A549 (cell line): ENCODE results near the gene GREM1. TPM values are rescaled to one million over a fixed set of nuclear protein-coding genes. Genes with fewer than 3 reads are reported as not detected.

ENCODE experiments used
- ATAC-seq, 2 experiments: fragments of 200-7000 bp in 1 of 2; fragments of >200 bp in 1 of 2; cut with Nextera tagmentation in 1 of 2; cut with Tn5 transposase in 1 of 2; 3 replicates each; pipeline versions ENCODE4 v1.8.0 to v1.9.1; 2018 to 2020; ENCODE audit warnings: mild to moderate bottlenecking in 1 of 2, moderate library complexity in 1 of 2
- CTCF ChIA-PET: fragments of 300-600 bp; sonication (Branson Sonifier 250); formaldehyde crosslinking; extraction: SDS; loops from one replicate; lab custom pipeline; 2021; ENCODE audit warnings: antibody characterized with exemption, inconsistent platforms; lab: Yijun Ruan, JAX
- POLR2A ChIA-PET: fragments of 350-600 bp; formaldehyde crosslinking; extraction: SDS; loops from one replicate; lab custom pipeline; 2021; ENCODE audit warnings: antibody characterized with exemption, inconsistent platforms; lab: Yijun Ruan, JAX
- DNase-seq, 2 experiments: peaks; one replicate each; pipeline versions ENCODE4 v3.0.0 to v3.0.0-alpha.2; 2011 to 2016; ENCODE audit warnings: low read depth in 1 of 2, low spot score in 1 of 2
- FAIRE-seq: peaks from 2 replicates; lab custom pipeline; 2011; peaks lifted over from hg19 to GRCh38; lab: Jason Lieb, UNC
- H3K27ac ChIP-seq, 2 experiments: fragments of >200 bp; sonication (Bioruptor Twin); formaldehyde crosslinking; 3 replicates each; pipeline ENCODE4 v1.5.1; 2016 to 2017
- H3K4me1 ChIP-seq: fragments of >200 bp; sonication (Bioruptor Twin); formaldehyde crosslinking; 3 replicates; pipeline ENCODE4 v1.6.1; 2016
- H3K4me2 ChIP-seq: fragments of >200 bp; sonication (Bioruptor Twin); formaldehyde crosslinking; 3 replicates; pipeline ENCODE4 v1.6.1; 2016
- H3K4me3 ChIP-seq: fragments of >200 bp; sonication (Bioruptor Twin); formaldehyde crosslinking; 3 replicates; pipeline ENCODE4 v1.5.1; 2016
- H3K9me3 ChIP-seq: fragments of >200 bp; sonication (Bioruptor Twin); formaldehyde crosslinking; 3 replicates; pipeline ENCODE4 v1.6.1; 2016
- CHD2 ChIP-seq: fragments of 150-350 bp; IDR thresholded peaks from 2 replicates; pipeline ENCODE4 v1.6.1; 2014; ENCODE audit warnings: low read length; ENCODE audit not compliant: partially characterized antibody
- EHF ChIP-seq: fragments of 250-450 bp; sonication (Bioruptor Pico); IDR thresholded peaks from 2 replicates; pipeline ENCODE4 v1.5.0; 2020; ENCODE audit warnings: mild to moderate bottlenecking
- FOSB ChIP-seq: fragments of 250-450 bp; sonication (Bioruptor Pico); IDR thresholded peaks from 2 replicates; pipeline ENCODE4 v1.5.0; 2020; ENCODE audit warnings: mild to moderate bottlenecking, moderate library complexity
- FOSL2 ChIP-seq, 2 experiments: fragments of 450-650 bp in 1 of 2; fragments of >200 bp in 1 of 2; sonication (Bioruptor Twin) in 1 of 2; formaldehyde crosslinking; IDR thresholded peaks; 2 replicates each; pipeline versions ENCODE4 v1.5.0 to v1.6.1; 2016 to 2020; ENCODE audit warnings: mild to moderate bottlenecking in 1 of 2, moderate library complexity in 1 of 2
- GATA3 ChIP-seq: IDR thresholded peaks from 2 replicates; pipeline ENCODE4 v1.6.1; 2012; ENCODE audit warnings: borderline replicate concordance
- HDAC2 ChIP-seq: fragments of 200-600 bp; sonication (generic); IDR thresholded peaks from 2 replicates; pipeline ENCODE4 v1.6.1; 2016
- HOXB13 ChIP-seq: fragments of 250-450 bp; sonication (Bioruptor Pico); IDR thresholded peaks from 2 replicates; pipeline ENCODE4 v1.5.0; 2020; ENCODE audit warnings: low read depth, mild to moderate bottlenecking, moderate library complexity
- JUNB ChIP-seq: fragments of >200 bp; sonication (Bioruptor Twin); formaldehyde crosslinking; IDR thresholded peaks from 2 replicates; pipeline ENCODE4 v1.6.1; 2016
- MAFK ChIP-seq: fragments of 450-650 bp; IDR thresholded peaks from 2 replicates; pipeline ENCODE4 v1.6.1; 2014; ENCODE audit not compliant: partially characterized antibody
- MYC ChIP-seq: IDR thresholded peaks from 2 replicates; pipeline ENCODE4 v1.6.1; 2012; ENCODE audit warnings: mild to moderate bottlenecking, inconsistent platforms, low read length, improper control_type of control experiment, borderline replicate concordance
- PBX3 ChIP-seq: IDR thresholded peaks from 2 replicates; pipeline ENCODE4 v1.6.1; 2012
- PHF8 ChIP-seq: fragments of 200-600 bp; sonication (generic); IDR thresholded peaks from 2 replicates; pipeline ENCODE4 v1.6.1; 2016; ENCODE audit warnings: low read depth, mild to moderate bottlenecking, antibody characterized with exemption, moderate library complexity, borderline replicate concordance
- POLR2A ChIP-seq: IDR thresholded peaks from 2 replicates; pipeline ENCODE4 v1.6.1; 2012; ENCODE audit warnings: mild to moderate bottlenecking, low read length
- RAD21 ChIP-seq, 2 experiments: fragments of >200 bp in 1 of 2; sonication (Bioruptor Twin) in 1 of 2; formaldehyde crosslinking in 1 of 2; IDR thresholded peaks in 1 of 2; conservative IDR thresholded peaks in 1 of 2; 2 replicates in 1 of 2; 3 replicates in 1 of 2; pipeline ENCODE4 v1.6.1; 2012 to 2018; ENCODE audit warnings: inconsistent platforms in 1 of 2
- RARB ChIP-seq: fragments of 250-450 bp; sonication (Bioruptor Pico); IDR thresholded peaks from 2 replicates; pipeline ENCODE4 v1.8.0; 2021; ENCODE audit warnings: mild to moderate bottlenecking, moderate library complexity
- RFX5 ChIP-seq: fragments of 450-650 bp; IDR thresholded peaks from 2 replicates; pipeline ENCODE4 v1.7.1; 2014; ENCODE audit warnings: antibody characterized with exemption, mild to moderate bottlenecking, moderate library complexity
- ZFP36 ChIP-seq: fragments of 450-650 bp; IDR thresholded peaks from 2 replicates; pipeline ENCODE4 v1.6.1; 2014; ENCODE audit warnings: borderline replicate concordance; ENCODE audit not compliant: partially characterized antibody
- ZSCAN20 ChIP-seq: fragments of 250-450 bp; sonication (Bioruptor Pico); IDR thresholded peaks from 2 replicates; pipeline ENCODE4 v1.8.0; 2022; ENCODE audit warnings: mild to moderate bottlenecking, moderate library complexity
- WGBS: methylation state at CpG from one replicate; pipeline ENCODE4 v1.1.6; 2017; ENCODE audit errors: missing lambda C conversion rate; 5-methylcytosine and 5-hydroxymethylcytosine counted together
- polyA plus RNA-seq, 4 experiments: library from polyadenylated mRNA; depleted of rRNA in 3 of 4; stranded (reverse); fragments of >200 nt; fragmentation: RNase III in 1 of 4; extraction: RNeasy Plus Mini Kit Qiagen cat#74134 plus additional on column Dnase treatment in 1 of 4; gene quantifications; 2 replicates in 3 of 4; 3 replicates in 1 of 4; pipeline ENCODE4 v1.2.3, GENCODE V29; 2011 to 2017
- TF ChIP-seq, protein P1 (sequence below): fragments of >200 bp; sonication (Bioruptor Twin); formaldehyde crosslinking; IDR thresholded peaks from 2 replicates; pipeline ENCODE4 v1.6.1; 2016
- TF ChIP-seq, protein P2 (sequence below): fragments of 250-450 bp; sonication (Bioruptor Pico); IDR thresholded peaks from 2 replicates; pipeline ENCODE4 v1.5.0; 2021; ENCODE audit warnings: mild to moderate bottlenecking, moderate library complexity, borderline replicate concordance
- TF ChIP-seq, protein P3 (sequence below): IDR thresholded peaks from 2 replicates; pipeline ENCODE4 v1.6.1; 2012; ENCODE audit warnings: low read depth, borderline replicate concordance
- TF ChIP-seq, protein P4 (sequence below): IDR thresholded peaks from 2 replicates; pipeline ENCODE4 v1.6.1; 2012

GREM1 gene
- polyA plus RNA-seq, 2 of the 4 experiments (the other 2 are of a cell fraction): 4.4 to 10.5 TPM

DNA sequence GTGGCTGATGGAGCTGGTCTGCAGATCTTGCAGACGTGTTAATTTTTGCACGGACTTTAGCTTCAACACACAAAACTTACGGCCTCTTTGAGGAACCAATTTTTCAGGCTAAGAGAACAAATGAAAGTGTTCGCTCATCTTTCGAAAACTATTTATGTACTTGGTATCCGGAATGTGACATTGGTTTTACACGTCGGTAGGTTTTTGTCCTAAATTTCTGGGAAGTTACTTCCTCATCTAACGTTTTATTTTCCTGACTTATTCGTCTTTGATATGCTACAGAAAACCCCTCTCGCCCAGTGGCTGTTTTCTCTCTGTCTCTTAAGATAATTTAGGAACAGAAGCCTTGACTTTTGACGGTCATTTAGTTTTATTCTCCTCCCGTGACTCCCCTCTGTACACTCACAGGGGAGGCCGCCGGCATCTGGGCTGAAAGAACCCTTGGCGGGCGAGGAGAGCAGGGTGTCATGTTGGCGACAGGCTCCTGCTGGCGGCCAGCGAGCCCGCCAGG, 834 bp upstream of the GREM1 start:
- Histone ChIP-seq H3K4me1 (peaks cover 11% of the 10 kb centered on the region; the same call in 1 of the 3 replicates), H3K9me3 (peaks cover 4% of the 10 kb centered on the region; the same call in 1 of the 3 replicates), H3K4me2 (peak overlapping the region; percentile 90), H3K4me3 (peak overlapping the region; percentile 41), H3K27ac (peak overlapping the region in 1 of 2 experiments; percentile 74; a peak in 1 of 6 replicates)
- ChIA-PET CTCF (interaction anchor here (1.2 kb wide), 1 partner anchor 15 kb away, joined by 4 read pairs; no protein-coding TSS in a partner anchor), POLR2A (no interaction called here)
- 87% methylated on average over 21 of the region's 21 CpGs for WGBS
- ATAC-seq: no peak
- FAIRE-seq: no peak
- no peak for TF ChIP-seq HDAC2
- TF ChIP-seq POLR2A: no peak
- no peak for TF ChIP-seq FOSB (CRISPR knock-in tag)
- TF ChIP-seq MAFK: no peak
- no peak for TF ChIP-seq RAD21 (conservative IDR thresholded peaks at IDR 0.05 in 1 of 2, IDR thresholded peaks at IDR 0.05 in 1 of 2)
- TF ChIP-seq RFX5: no peak
- TF ChIP-seq EHF: no peak
- TF ChIP-seq RARB (CRISPR knock-in tag): no peak
- no peak for TF ChIP-seq JUNB
- TF ChIP-seq, protein P1, sequence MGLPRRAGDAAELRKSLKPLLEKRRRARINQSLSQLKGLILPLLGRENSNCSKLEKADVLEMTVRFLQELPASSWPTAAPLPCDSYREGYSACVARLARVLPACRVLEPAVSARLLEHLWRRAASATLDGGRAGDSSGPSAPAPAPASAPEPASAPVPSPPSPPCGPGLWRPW: no peak
- no peak for TF ChIP-seq MYC
- TF ChIP-seq, protein P2, sequence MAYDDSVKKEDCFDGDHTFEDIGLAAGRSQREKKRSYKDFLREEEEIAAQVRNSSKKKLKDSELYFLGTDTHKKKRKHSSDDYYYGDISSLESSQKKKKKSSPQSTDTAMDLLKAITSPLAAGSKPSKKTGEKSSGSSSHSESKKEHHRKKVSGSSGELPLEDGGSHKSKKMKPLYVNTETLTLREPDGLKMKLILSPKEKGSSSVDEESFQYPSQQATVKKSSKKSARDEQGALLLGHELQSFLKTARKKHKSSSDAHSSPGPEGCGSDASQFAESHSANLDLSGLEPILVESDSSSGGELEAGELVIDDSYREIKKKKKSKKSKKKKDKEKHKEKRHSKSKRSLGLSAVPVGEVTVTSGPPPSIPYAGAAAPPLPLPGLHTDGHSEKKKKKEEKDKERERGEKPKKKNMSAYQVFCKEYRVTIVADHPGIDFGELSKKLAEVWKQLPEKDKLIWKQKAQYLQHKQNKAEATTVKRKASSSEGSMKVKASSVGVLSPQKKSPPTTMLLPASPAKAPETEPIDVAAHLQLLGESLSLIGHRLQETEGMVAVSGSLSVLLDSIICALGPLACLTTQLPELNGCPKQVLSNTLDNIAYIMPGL (CRISPR knock-in tag): no peak
- no peak for TF ChIP-seq CHD2
- no peak for DNase-seq

GRCh38 chr15:32718227-32718820, 520 bp downstream of the GREM1 start:
- CTCF ChIA-PET: interaction anchor here (1.2 kb wide), 1 partner anchor 68 kb away, joined by 3 read pairs; no protein-coding TSS in a partner anchor
- ATAC-seq (peak; percentile 69 to 75), DNase-seq (peak in 1 of 2 experiments; percentile 57), FAIRE-seq (no peak)
- Histone ChIP-seq H3K9me3 (peaks cover 4% of the 10 kb centered on the region; the same call in 1 of the 3 replicates), H3K4me3 (peak overlapping the region; percentile 41), H3K4me2 (peak overlapping the region; percentile 90), H3K27ac (peak overlapping the region; percentile 49 to 74; a peak in 5 of 6 replicates), H3K4me1 (peaks cover 11% of the 10 kb centered on the region; the same call in 1 of the 3 replicates)
- POLR2A ChIA-PET: no interaction called here
- TF ChIP-seq FOSB (CRISPR knock-in tag) (no peak), PHF8 (no peak), ZSCAN20 (no peak), FOSL2 (IDR thresholded peaks at IDR 0.05) (no peak), FOSL2 (CRISPR knock-in tag; IDR thresholded peaks at IDR 0.05) (no peak), POLR2A (no peak), HOXB13 (CRISPR knock-in tag) (no peak), PBX3 (no peak), GATA3 (no peak), ZFP36 (no peak)
- TF ChIP-seq, protein P2 (CRISPR knock-in tag): no peak
- TF ChIP-seq, protein P3, sequence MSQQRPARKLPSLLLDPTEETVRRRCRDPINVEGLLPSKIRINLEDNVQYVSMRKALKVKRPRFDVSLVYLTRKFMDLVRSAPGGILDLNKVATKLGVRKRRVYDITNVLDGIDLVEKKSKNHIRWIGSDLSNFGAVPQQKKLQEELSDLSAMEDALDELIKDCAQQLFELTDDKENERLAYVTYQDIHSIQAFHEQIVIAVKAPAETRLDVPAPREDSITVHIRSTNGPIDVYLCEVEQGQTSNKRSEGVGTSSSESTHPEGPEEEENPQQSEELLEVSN: peak; percentile 84
- TF ChIP-seq, protein P4, sequence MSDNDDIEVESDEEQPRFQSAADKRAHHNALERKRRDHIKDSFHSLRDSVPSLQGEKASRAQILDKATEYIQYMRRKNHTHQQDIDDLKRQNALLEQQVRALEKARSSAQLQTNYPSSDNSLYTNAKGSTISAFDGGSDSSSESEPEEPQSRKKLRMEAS: peak; percentile 53
- 3% methylated on average over 48 of the region's 60 CpGs for WGBS
